Stomach (tissue), 4 donors: ENCODE data around the gene BAG3.

Source experiments
- EP300 ChIP-seq: sonication (generic); formaldehyde crosslinking; IDR thresholded peaks from one replicate; pipeline ENCODE4 v1.6.1; 2017; ENCODE audit warnings: antibody characterized with exemption
- POLR2A ChIP-seq, 4 donors: fragments of 450-650 bp; IDR thresholded peaks; one replicate each; pipeline ENCODE4 v1.6.1; 2016; ENCODE audit warnings: antibody characterized with exemption in 4 of 4, control low read depth in 2 of 4, mild to moderate bottlenecking in 1 of 4, moderate library complexity in 1 of 4
- TF ChIP-seq, protein P1 (sequence below), 7 experiments: fragments of 450-650 bp in 4 of 7; fragments of 200-600 bp in 3 of 7; sonication (generic) in 3 of 7; IDR thresholded peaks; one replicate each; pipeline ENCODE4 v1.5.1; 2016 to 2019; ENCODE audit warnings: antibody characterized with exemption in 7 of 7, control low read depth in 2 of 7, mild to moderate bottlenecking in 1 of 7

DNA sequence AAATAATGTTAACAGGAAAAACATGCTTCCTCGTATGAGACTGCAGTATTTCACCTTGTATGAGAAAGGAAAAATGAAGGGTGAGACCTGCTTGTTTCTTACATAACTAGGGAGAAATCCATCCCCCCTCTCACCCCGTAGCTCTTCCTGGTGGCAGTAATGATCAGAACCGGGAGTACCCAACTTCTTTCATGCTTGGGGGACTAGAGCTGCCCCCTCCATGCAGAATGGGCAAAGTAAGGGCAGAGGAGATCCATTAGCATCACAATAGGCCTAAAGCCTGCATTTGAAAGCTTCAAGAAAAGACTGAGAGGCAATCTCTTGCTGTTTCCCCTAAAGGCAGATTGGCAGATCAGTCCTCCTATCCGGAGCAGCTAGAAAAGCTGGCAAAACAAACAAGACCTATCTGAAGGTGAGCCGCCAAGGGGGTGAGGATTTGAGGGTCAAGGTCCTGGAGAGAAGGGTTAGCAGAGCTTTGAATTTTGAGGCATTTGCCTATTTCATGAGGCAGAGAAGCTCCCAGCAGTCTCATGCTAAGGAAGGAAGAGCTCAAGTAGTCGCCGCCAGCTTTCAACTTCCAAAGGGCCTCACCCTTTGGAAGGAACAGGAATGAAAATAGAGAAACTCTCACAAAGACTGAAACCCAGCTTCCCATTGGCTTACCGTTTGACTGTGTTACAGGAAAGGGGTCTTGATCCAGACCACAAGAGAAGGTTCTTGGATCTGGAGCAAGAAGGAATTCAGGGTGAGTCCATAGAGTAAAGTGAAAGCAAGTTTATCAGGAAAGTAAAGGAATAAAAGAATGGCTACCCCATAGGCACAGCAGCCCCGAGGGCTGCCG lies 36.2 kb downstream of the BAG3 start:
- TF ChIP-seq, protein P1, sequence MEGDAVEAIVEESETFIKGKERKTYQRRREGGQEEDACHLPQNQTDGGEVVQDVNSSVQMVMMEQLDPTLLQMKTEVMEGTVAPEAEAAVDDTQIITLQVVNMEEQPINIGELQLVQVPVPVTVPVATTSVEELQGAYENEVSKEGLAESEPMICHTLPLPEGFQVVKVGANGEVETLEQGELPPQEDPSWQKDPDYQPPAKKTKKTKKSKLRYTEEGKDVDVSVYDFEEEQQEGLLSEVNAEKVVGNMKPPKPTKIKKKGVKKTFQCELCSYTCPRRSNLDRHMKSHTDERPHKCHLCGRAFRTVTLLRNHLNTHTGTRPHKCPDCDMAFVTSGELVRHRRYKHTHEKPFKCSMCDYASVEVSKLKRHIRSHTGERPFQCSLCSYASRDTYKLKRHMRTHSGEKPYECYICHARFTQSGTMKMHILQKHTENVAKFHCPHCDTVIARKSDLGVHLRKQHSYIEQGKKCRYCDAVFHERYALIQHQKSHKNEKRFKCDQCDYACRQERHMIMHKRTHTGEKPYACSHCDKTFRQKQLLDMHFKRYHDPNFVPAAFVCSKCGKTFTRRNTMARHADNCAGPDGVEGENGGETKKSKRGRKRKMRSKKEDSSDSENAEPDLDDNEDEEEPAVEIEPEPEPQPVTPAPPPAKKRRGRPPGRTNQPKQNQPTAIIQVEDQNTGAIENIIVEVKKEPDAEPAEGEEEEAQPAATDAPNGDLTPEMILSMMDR (IDR thresholded peaks at IDR 0.05), result no peak
- no peak for TF ChIP-seq POLR2A (IDR thresholded peaks at IDR 0.05)
- no peak for TF ChIP-seq EP300
